ENCODE measurements around the gene TEX2. TPM values are rescaled to one million over a fixed set of nuclear protein-coding genes. Genes with fewer than 3 reads are reported as not detected.

The TEX2 gene
- total and polyA plus RNA-seq, 2 experiments from 2014 or later = 7.5 to 17.7 TPM

DNA sequence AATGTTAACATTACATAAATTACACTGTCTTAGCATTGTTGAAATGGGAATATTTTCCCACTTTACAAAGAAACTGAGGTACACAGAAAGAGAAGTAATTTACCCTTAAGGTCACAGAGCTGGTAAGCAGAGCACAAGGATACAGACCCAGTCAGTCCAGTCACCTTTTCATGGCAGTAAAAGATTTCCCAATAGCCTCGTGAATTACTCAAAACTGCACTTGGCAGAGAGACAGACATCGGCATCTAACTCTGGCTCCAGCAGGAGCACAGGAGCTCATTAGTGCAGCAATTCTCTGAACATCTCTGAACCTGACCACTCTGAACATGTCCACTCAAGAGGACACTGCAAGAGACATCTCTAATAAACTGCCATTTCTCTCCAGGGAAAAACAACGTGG, 3.1 kb downstream of the TEX2 start:
- Histone ChIP-seq H3K4me1 (ENCODE audit: insufficient read depth) (peaks cover 11% of the 10 kb centered on the region; the same call in 1 of the 2 replicates), H3K27ac (ENCODE audit: low read depth) (no peak overlapping the region), H2AFZ (no peak overlapping the region), H4K20me1 (replicated peaks; ENCODE audit: insufficient read depth) (peaks cover 15% of the 10 kb centered on the region), H3K9me2 (ENCODE audit: insufficient read depth) (peaks cover 4% of the 10 kb centered on the region; the same call in 1 of the 2 replicates), H3K27me3 (ENCODE audit: insufficient read depth) (peaks cover 26% of the 10 kb centered on the region), H3K79me2 (replicated peaks; ENCODE audit: insufficient read depth) (peaks cover 63% of the 10 kb centered on the region), H3F3A (replicated peaks; ENCODE audit: low read depth) (0 out of 2 replicates have a peak, but pooled peaks cover 2% of the 10 kb centered on the region), H3K36me3 (ENCODE audit: insufficient read depth) (no peaks in the 10 kb centered on the region), H3K4me3 (no peak overlapping the region), H3K4me2 (no peak overlapping the region)
- H3K9me3 Mint-ChIP-seq = no peaks in the 10 kb centered on the region
- no peak overlapping the region for H3K4me3 Mint-ChIP-seq
- peaks cover 13% of the 10 kb centered on the region for H3K4me1 Mint-ChIP-seq
- DNase-seq (ENCODE audit: low spot score) (no peak), ATAC-seq (no peak)
- TF ChIP-seq NANOG (IDR thresholded peaks at IDR 0.05; ENCODE audit: borderline replicate concordance) = no peak
- no peak for TF ChIP-seq ZNF331 (CRISPR knock-in tag; IDR thresholded peaks at IDR 0.05; ENCODE audit: low read depth)
- TF ChIP-seq STAT1 (IDR thresholded peaks at IDR 0.05; ENCODE audit: unreplicated experiment) = no peak
- no peak for TF ChIP-seq EZH2phosphoT487 (IDR thresholded peaks at IDR 0.05; ENCODE audit: unreplicated experiment)
- TF ChIP-seq, protein P1, sequence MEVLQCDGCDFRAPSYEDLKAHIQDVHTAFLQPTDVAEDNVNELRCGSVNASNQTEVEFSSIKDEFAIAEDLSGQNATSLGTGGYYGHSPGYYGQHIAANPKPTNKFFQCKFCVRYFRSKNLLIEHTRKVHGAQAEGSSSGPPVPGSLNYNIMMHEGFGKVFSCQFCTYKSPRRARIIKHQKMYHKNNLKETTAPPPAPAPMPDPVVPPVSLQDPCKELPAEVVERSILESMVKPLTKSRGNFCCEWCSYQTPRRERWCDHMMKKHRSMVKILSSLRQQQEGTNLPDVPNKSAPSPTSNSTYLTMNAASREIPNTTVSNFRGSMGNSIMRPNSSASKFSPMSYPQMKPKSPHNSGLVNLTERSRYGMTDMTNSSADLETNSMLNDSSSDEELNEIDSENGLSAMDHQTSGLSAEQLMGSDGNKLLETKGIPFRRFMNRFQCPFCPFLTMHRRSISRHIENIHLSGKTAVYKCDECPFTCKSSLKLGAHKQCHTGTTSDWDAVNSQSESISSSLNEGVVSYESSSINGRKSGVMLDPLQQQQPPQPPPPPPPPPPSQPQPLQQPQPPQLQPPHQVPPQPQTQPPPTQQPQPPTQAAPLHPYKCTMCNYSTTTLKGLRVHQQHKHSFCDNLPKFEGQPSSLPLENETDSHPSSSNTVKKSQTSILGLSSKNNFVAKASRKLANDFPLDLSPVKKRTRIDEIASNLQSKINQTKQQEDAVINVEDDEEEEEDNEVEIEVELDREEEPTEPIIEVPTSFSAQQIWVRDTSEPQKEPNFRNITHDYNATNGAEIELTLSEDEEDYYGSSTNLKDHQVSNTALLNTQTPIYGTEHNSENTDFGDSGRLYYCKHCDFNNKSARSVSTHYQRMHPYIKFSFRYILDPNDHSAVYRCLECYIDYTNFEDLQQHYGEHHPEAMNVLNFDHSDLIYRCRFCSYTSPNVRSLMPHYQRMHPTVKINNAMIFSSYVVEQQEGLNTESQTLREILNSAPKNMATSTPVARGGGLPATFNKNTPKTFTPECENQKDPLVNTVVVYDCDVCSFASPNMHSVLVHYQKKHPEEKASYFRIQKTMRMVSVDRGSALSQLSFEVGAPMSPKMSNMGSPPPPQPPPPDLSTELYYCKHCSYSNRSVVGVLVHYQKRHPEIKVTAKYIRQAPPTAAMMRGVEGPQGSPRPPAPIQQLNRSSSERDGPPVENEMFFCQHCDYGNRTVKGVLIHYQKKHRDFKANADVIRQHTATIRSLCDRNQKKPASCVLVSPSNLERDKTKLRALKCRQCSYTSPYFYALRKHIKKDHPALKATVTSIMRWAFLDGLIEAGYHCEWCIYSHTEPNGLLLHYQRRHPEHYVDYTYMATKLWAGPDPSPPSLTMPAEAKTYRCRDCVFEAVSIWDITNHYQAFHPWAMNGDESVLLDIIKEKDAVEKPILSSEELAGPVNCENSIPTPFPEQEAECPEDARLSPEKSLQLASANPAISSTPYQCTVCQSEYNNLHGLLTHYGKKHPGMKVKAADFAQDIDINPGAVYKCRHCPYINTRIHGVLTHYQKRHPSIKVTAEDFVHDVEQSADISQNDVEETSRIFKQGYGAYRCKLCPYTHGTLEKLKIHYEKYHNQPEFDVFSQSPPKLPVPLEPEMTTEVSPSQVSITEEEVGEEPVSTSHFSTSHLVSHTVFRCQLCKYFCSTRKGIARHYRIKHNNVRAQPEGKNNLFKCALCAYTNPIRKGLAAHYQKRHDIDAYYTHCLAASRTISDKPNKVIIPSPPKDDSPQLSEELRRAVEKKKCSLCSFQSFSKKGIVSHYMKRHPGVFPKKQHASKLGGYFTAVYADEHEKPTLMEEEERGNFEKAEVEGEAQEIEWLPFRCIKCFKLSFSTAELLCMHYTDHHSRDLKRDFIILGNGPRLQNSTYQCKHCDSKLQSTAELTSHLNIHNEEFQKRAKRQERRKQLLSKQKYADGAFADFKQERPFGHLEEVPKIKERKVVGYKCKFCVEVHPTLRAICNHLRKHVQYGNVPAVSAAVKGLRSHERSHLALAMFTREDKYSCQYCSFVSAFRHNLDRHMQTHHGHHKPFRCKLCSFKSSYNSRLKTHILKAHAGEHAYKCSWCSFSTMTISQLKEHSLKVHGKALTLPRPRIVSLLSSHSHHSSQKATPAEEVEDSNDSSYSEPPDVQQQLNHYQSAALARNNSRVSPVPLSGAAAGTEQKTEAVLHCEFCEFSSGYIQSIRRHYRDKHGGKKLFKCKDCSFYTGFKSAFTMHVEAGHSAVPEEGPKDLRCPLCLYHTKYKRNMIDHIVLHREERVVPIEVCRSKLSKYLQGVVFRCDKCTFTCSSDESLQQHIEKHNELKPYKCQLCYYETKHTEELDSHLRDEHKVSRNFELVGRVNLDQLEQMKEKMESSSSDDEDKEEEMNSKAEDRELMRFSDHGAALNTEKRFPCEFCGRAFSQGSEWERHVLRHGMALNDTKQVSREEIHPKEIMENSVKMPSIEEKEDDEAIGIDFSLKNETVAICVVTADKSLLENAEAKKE (CRISPR knock-in tag; IDR thresholded peaks at IDR 0.05) = no peak
- TF ChIP-seq, protein P2, sequence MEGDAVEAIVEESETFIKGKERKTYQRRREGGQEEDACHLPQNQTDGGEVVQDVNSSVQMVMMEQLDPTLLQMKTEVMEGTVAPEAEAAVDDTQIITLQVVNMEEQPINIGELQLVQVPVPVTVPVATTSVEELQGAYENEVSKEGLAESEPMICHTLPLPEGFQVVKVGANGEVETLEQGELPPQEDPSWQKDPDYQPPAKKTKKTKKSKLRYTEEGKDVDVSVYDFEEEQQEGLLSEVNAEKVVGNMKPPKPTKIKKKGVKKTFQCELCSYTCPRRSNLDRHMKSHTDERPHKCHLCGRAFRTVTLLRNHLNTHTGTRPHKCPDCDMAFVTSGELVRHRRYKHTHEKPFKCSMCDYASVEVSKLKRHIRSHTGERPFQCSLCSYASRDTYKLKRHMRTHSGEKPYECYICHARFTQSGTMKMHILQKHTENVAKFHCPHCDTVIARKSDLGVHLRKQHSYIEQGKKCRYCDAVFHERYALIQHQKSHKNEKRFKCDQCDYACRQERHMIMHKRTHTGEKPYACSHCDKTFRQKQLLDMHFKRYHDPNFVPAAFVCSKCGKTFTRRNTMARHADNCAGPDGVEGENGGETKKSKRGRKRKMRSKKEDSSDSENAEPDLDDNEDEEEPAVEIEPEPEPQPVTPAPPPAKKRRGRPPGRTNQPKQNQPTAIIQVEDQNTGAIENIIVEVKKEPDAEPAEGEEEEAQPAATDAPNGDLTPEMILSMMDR (conservative IDR thresholded peaks at IDR 0.05; ENCODE audit: low read depth in 2 of 2) = no peak
- no peak for TF ChIP-seq ZNF114 (CRISPR knock-in tag; IDR thresholded peaks at IDR 0.05)
- TF ChIP-seq JUNB (IDR thresholded peaks at IDR 0.05; ENCODE audit: unreplicated experiment) = no peak
- TF ChIP-seq, protein P3, sequence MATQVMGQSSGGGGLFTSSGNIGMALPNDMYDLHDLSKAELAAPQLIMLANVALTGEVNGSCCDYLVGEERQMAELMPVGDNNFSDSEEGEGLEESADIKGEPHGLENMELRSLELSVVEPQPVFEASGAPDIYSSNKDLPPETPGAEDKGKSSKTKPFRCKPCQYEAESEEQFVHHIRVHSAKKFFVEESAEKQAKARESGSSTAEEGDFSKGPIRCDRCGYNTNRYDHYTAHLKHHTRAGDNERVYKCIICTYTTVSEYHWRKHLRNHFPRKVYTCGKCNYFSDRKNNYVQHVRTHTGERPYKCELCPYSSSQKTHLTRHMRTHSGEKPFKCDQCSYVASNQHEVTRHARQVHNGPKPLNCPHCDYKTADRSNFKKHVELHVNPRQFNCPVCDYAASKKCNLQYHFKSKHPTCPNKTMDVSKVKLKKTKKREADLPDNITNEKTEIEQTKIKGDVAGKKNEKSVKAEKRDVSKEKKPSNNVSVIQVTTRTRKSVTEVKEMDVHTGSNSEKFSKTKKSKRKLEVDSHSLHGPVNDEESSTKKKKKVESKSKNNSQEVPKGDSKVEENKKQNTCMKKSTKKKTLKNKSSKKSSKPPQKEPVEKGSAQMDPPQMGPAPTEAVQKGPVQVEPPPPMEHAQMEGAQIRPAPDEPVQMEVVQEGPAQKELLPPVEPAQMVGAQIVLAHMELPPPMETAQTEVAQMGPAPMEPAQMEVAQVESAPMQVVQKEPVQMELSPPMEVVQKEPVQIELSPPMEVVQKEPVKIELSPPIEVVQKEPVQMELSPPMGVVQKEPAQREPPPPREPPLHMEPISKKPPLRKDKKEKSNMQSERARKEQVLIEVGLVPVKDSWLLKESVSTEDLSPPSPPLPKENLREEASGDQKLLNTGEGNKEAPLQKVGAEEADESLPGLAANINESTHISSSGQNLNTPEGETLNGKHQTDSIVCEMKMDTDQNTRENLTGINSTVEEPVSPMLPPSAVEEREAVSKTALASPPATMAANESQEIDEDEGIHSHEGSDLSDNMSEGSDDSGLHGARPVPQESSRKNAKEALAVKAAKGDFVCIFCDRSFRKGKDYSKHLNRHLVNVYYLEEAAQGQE (IDR thresholded peaks at IDR 0.05; ENCODE audit: unreplicated experiment) = no peak
- TF ChIP-seq POLR2AphosphoS5 (IDR thresholded peaks at IDR 0.05; ENCODE audit: low read depth) = no peak
- TF ChIP-seq, protein P4, sequence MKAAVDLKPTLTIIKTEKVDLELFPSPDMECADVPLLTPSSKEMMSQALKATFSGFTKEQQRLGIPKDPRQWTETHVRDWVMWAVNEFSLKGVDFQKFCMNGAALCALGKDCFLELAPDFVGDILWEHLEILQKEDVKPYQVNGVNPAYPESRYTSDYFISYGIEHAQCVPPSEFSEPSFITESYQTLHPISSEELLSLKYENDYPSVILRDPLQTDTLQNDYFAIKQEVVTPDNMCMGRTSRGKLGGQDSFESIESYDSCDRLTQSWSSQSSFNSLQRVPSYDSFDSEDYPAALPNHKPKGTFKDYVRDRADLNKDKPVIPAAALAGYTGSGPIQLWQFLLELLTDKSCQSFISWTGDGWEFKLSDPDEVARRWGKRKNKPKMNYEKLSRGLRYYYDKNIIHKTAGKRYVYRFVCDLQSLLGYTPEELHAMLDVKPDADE (IDR thresholded peaks at IDR 0.05) = no peak
- H3K27me3 Mint-ChIP-seq (ENCODE audit: insufficient read depth, low read depth, poor library complexity) = peaks cover 26% of the 10 kb centered on the region
- H3K27ac Mint-ChIP-seq = no peak overlapping the region
- no peaks in the 10 kb centered on the region; the same call in 2 of the 3 replicates for H3K36me3 Mint-ChIP-seq (ENCODE audit: low read depth)
